ENCODE measurements around the gene DLGAP4. TPM values are rescaled to one million over a fixed set of nuclear protein-coding genes. Genes with fewer than 3 reads are reported as not detected.

Gene DLGAP4
- total and polyA plus RNA-seq, 9 of the 15 experiments (the other 6 are each of a cell fraction or from before 2014, with no cell fraction given): 0.31 to 34.1 (median 4.5) TPM

DNA sequence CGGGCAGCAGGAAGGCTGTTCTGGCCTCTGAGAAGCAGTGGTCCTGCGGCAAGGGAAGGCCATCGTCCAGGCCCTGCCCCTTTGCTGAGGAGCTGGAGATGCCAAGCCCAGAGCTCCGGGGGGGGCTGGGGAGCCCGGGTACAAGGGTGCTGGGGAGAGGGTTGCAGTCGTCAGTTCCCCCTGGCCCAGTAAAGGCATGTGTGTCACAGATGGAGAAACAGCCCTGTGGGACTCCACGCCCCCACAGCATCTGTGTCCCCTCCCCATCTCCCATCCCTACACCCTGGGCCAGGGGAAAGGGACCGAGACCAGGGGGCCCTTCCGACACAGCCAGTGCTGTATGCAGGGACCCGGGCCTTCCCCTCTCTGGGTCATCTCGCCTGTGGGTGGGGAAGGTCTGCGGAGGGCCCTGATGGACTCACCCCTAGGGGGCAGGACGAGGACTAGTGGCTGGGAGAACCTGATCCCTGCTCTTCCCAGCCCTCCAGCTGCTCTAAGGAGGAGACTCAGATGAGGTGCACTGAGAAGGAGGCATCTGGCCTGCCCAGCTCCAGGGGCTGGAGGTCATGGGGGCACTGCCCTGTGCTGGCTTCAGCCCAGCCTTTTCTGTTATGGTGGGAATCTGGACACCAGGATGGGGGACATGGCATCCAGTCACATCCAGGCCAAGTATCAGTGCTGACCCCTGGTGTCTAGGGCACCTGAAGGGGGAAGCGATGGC is 235.8 kb downstream of the DLGAP4 start (continued):
- TF ChIP-seq, protein P1, sequence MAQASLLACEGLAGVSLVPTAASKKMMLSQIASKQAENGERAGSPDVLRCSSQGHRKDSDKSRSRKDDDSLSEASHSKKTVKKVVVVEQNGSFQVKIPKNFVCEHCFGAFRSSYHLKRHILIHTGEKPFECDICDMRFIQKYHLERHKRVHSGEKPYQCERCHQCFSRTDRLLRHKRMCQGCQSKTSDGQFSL (CRISPR knock-in tag; IDR thresholded peaks at IDR 0.05): peak; percentile 32; the same call in 1 of the 2 replicates
- TF ChIP-seq, protein P1 (tag; IDR thresholded peaks at IDR 0.05): no peak
- TF ChIP-seq, protein P2, sequence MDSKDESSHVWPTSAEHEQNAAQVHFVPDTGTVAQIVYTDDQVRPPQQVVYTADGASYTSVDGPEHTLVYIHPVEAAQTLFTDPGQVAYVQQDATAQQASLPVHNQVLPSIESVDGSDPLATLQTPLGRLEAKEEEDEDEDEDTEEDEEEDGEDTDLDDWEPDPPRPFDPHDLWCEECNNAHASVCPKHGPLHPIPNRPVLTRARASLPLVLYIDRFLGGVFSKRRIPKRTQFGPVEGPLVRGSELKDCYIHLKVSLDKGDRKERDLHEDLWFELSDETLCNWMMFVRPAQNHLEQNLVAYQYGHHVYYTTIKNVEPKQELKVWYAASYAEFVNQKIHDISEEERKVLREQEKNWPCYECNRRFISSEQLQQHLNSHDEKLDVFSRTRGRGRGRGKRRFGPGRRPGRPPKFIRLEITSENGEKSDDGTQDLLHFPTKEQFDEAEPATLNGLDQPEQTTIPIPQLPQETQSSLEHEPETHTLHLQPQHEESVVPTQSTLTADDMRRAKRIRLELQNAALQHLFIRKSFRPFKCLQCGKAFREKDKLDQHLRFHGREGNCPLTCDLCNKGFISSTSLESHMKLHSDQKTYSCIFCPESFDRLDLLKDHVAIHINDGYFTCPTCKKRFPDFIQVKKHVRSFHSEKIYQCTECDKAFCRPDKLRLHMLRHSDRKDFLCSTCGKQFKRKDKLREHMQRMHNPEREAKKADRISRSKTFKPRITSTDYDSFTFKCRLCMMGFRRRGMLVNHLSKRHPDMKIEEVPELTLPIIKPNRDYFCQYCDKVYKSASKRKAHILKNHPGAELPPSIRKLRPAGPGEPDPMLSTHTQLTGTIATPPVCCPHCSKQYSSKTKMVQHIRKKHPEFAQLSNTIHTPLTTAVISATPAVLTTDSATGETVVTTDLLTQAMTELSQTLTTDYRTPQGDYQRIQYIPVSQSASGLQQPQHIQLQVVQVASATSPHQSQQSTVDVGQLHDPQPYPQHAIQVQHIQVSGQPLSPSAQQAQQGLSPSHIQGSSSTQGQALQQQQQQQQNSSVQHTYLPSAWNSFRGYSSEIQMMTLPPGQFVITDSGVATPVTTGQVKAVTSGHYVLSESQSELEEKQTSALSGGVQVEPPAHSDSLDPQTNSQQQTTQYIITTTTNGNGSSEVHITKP (IDR thresholded peaks at IDR 0.05; ENCODE audit: partially characterized antibody): peak; percentile 3
- TF ChIP-seq SIN3B (IDR thresholded peaks at IDR 0.05; ENCODE audit: low read depth): no peak

Measured in K562 (cell line).